GM23338 (cell line): ENCODE measurements around the gene VWA3B. TPM values are rescaled to one million over a fixed set of nuclear protein-coding genes. Genes with fewer than 3 reads are reported as not detected.

Experiments
- ATAC-seq: fragments of 200-7000 bp; cut with Tn5 transposase; 3 replicates; pipeline ENCODE4 v1.9.1; 2020
- DNase-seq: peaks from one replicate; pipeline ENCODE4 v3.0.0-alpha.2; 2015; ENCODE audit warnings: low spot score
- H2AFZ ChIP-seq: fragments of 200-600 bp; sonication (generic); 2 replicates; pipeline ENCODE4 v1.8.0; 2016; ENCODE audit warnings: antibody characterized with exemption, mild to moderate bottlenecking, moderate library complexity
- H3F3A ChIP-seq: fragments of 200-600 bp; sonication (generic); replicated peaks from 2 replicates; pipeline ENCODE4 v1.8.0; 2017; ENCODE audit warnings: antibody characterized with exemption, mixed run types, low read depth
- H3K27ac ChIP-seq: fragments of 200-600 bp; sonication (generic); 2 replicates; pipeline ENCODE4 v1.6.1; 2016; ENCODE audit warnings: low read depth
- H3K27me3 ChIP-seq: fragments of 200-600 bp; sonication (generic); 2 replicates; pipeline ENCODE4 v1.8.0; 2016; ENCODE audit warnings: mild to moderate bottlenecking, mixed run types, moderate library complexity; ENCODE audit not compliant: insufficient read depth
- H3K36me3 ChIP-seq: fragments of 200-600 bp; sonication (generic); 2 replicates; pipeline ENCODE4 v1.8.0; 2016; ENCODE audit warnings: mild to moderate bottlenecking; ENCODE audit not compliant: insufficient read depth
- H3K4me1 ChIP-seq: fragments of 200-600 bp; sonication (generic); 2 replicates; pipeline ENCODE4 v1.8.0; 2016; ENCODE audit warnings: mild to moderate bottlenecking, moderate library complexity; ENCODE audit not compliant: insufficient read depth
- H3K4me2 ChIP-seq: fragments of 200-600 bp; sonication (generic); 2 replicates; pipeline ENCODE4 v1.7.1; 2017; ENCODE audit warnings: mixed run types
- H3K4me3 ChIP-seq: fragments of 200-600 bp; sonication (generic); 2 replicates; pipeline ENCODE4 v1.6.1; 2016; ENCODE audit warnings: mixed run types
- H3K79me2 ChIP-seq: fragments of 200-600 bp; sonication (generic); replicated peaks from 2 replicates; pipeline ENCODE4 v1.8.0; 2017; ENCODE audit warnings: mild to moderate bottlenecking; ENCODE audit not compliant: insufficient read depth
- H3K9me2 ChIP-seq: fragments of 200-600 bp; sonication (generic); 2 replicates; pipeline ENCODE4 v1.8.0; 2017; ENCODE audit not compliant: insufficient read depth
- H4K20me1 ChIP-seq: fragments of 200-600 bp; sonication (generic); replicated peaks from 2 replicates; pipeline ENCODE4 v1.8.0; 2017; ENCODE audit warnings: mild to moderate bottlenecking; ENCODE audit not compliant: insufficient read depth
- H3K27ac Mint-ChIP-seq: 2 replicates; pipeline ENCODE4 v1.8.0; 2020; ENCODE audit warnings: inconsistent platforms, mild to moderate bottlenecking, moderate library complexity, mixed read lengths
- H3K27me3 Mint-ChIP-seq: 3 replicates; pipeline ENCODE4 v1.8.0; 2022; ENCODE audit warnings: low read depth, mild to moderate bottlenecking, moderate library complexity, mixed read lengths, inconsistent platforms; ENCODE audit not compliant: insufficient read depth, poor library complexity
- H3K36me3 Mint-ChIP-seq: 3 replicates; pipeline ENCODE4 v1.8.0; 2021; ENCODE audit warnings: low read depth, mild to moderate bottlenecking, inconsistent platforms, moderate library complexity, mixed read lengths
- H3K4me1 Mint-ChIP-seq: 3 replicates; pipeline ENCODE4 v1.8.0; 2020; ENCODE audit warnings: mild to moderate bottlenecking, inconsistent platforms, mixed read lengths
- H3K4me3 Mint-ChIP-seq: 3 replicates; pipeline ENCODE4 v1.8.0; 2021; ENCODE audit warnings: moderate library complexity, mild to moderate bottlenecking, inconsistent platforms, mixed read lengths
- H3K9me3 Mint-ChIP-seq: 3 replicates; pipeline ENCODE4 v1.8.0; 2020; ENCODE audit warnings: moderate library complexity, mild to moderate bottlenecking, inconsistent platforms, mixed read lengths
- CREB1 ChIP-seq: fragments of 250-450 bp; sonication (Bioruptor Pico); IDR thresholded peaks from 2 replicates; pipeline ENCODE4 v1.5.0; 2020; ENCODE audit warnings: low read depth, mild to moderate bottlenecking, moderate library complexity
- CTCF ChIP-seq, 2 experiments: fragments of 200-600 bp in 1 of 2; sonication (generic) in 1 of 2; conservative IDR thresholded peaks; 2 replicates each; pipeline versions ENCODE4 v1.5.1 to v1.6.1; 2016 to 2017; ENCODE audit warnings: antibody characterized with exemption in 2 of 2, low read depth in 2 of 2, mild to moderate bottlenecking in 2 of 2, moderate library complexity in 1 of 2
- ETS1 ChIP-seq: IDR thresholded peaks from 2 replicates; pipeline ENCODE4 v1.6.1; 2016; ENCODE audit warnings: antibody characterized with exemption
- EZH2 ChIP-seq: fragments of 200-600 bp; sonication (generic); IDR thresholded peaks from one replicate; pipeline ENCODE4 v1.8.0; 2017; ENCODE audit warnings: antibody characterized with exemption, mild to moderate bottlenecking, low read depth; ENCODE audit not compliant: unreplicated experiment
- EZH2phosphoT487 ChIP-seq: fragments of 200-600 bp; sonication (generic); IDR thresholded peaks from one replicate; pipeline ENCODE4 v1.8.1; 2018; ENCODE audit warnings: antibody characterized with exemption; ENCODE audit not compliant: unreplicated experiment
- JUNB ChIP-seq: IDR thresholded peaks from one replicate; pipeline ENCODE4 v1.6.1; 2016; ENCODE audit warnings: antibody characterized with exemption; ENCODE audit not compliant: unreplicated experiment
- NANOG ChIP-seq: IDR thresholded peaks from 2 replicates; pipeline ENCODE4 v1.6.1; 2016; ENCODE audit warnings: antibody characterized with exemption, borderline replicate concordance
- POLR2AphosphoS5 ChIP-seq: IDR thresholded peaks from 2 replicates; pipeline ENCODE4 v1.6.1; 2016; ENCODE audit warnings: antibody characterized with exemption, low read depth
- REST ChIP-seq: IDR thresholded peaks from one replicate; pipeline ENCODE4 v1.6.1; 2018; ENCODE audit warnings: antibody characterized with exemption; ENCODE audit not compliant: unreplicated experiment
- STAT1 ChIP-seq: IDR thresholded peaks from one replicate; pipeline ENCODE4 v1.6.1; 2016; ENCODE audit warnings: antibody characterized with exemption; ENCODE audit not compliant: unreplicated experiment
- ZNF114 ChIP-seq: fragments of 250-450 bp; sonication (Bioruptor Pico); IDR thresholded peaks from 2 replicates; pipeline ENCODE4 v1.5.0; 2020; ENCODE audit warnings: mild to moderate bottlenecking, moderate library complexity
- ZNF331 ChIP-seq: fragments of 250-450 bp; sonication (Bioruptor Pico); IDR thresholded peaks from 2 replicates; pipeline ENCODE4 v1.5.0; 2020; ENCODE audit warnings: low read depth, mild to moderate bottlenecking, moderate library complexity
- ZNF462 ChIP-seq: fragments of 250-450 bp; sonication (Bioruptor Pico); IDR thresholded peaks from 2 replicates; pipeline ENCODE4 v1.5.0; 2020; ENCODE audit warnings: mild to moderate bottlenecking, moderate library complexity
- polyA plus RNA-seq: library from polyadenylated mRNA; unstranded; fragments of >200 nt; fragmentation: Nextera tagmentation; extraction: Ambion mirVana; gene quantifications from 2 replicates; pipeline ENCODE4 v1.2.1, GENCODE V29; 2016
- total RNA-seq: library from RNA; depleted of rRNA; stranded (reverse); fragments of >200 nt; shearing (Covaris generic); gene quantifications from 2 replicates; pipeline ENCODE4 v1.2.3, GENCODE V29; 2014

Gene VWA3B
- total and polyA plus RNA-seq, 2 experiments from 2014 or later: not detected

- Histone ChIP-seq H3K79me2 (no peaks in the 10 kb centered on the region), H3K27me3 (no peaks in the 10 kb centered on the region), H4K20me1 (no peaks in the 10 kb centered on the region), H3K27ac (no peak overlapping the region), H3K9me2 (no peaks in the 10 kb centered on the region), H3K4me1 (peaks cover 4% of the 10 kb centered on the region; the same call in 1 of the 2 replicates), H3K36me3 (no peaks in the 10 kb centered on the region), H2AFZ (peak overlapping the region; percentile 43; the same call in 1 of the 2 replicates), H3K4me3 (no peak overlapping the region), H3K4me2 (no peak overlapping the region), H3F3A (no peaks in the 10 kb centered on the region)
- Mint-ChIP-seq H3K4me1 (peaks cover 10% of the 10 kb centered on the region), H3K9me3 (0 out of 3 replicates have a peak, but pooled peaks cover 2% of the 10 kb centered on the region), H3K4me3 (no peak overlapping the region), H3K36me3 (no peaks in the 10 kb centered on the region), H3K27me3 (peaks cover 4% of the 10 kb centered on the region), H3K27ac (no peak overlapping the region)
- ATAC-seq (no peak), DNase-seq (no peak)
- no peak for TF ChIP-seq STAT1
- TF ChIP-seq NANOG: no peak
- TF ChIP-seq CREB1 (CRISPR knock-in tag): no peak
- no peak for TF ChIP-seq ZNF331 (CRISPR knock-in tag)
- no peak for TF ChIP-seq ZNF114
- TF ChIP-seq JUNB: no peak
- no peak for TF ChIP-seq CTCF (conservative IDR thresholded peaks at IDR 0.05; ENCODE audit: low read depth in 2 of 2)
- no peak for TF ChIP-seq EZH2phosphoT487
- no peak for TF ChIP-seq ETS1
- no peak for TF ChIP-seq ZNF462 (CRISPR knock-in tag)
- no peak for TF ChIP-seq POLR2AphosphoS5
- no peak for TF ChIP-seq EZH2
- TF ChIP-seq REST: no peak
These were observed 125.4 kb downstream of the VWA3B start for GRCh38 chr2:98212092-98213000.
